HG03442 (cell line): ENCODE measurements around the gene MRPL44.
"Not testable (repeated sequence)": the region's sequence is repeated elsewhere in the genome, so short reads cannot be mapped to it uniquely, and the experiment has no call there.

Experiments
- ATAC-seq: cut with Tn5 transposase; IDR thresholded peaks from one replicate; pipeline ENCODE4 v1.9.1; 2021; ENCODE audit warnings: mild to moderate bottlenecking, moderate library complexity; ENCODE audit not compliant: unreplicated experiment

The MRPL44 gene

DNA sequence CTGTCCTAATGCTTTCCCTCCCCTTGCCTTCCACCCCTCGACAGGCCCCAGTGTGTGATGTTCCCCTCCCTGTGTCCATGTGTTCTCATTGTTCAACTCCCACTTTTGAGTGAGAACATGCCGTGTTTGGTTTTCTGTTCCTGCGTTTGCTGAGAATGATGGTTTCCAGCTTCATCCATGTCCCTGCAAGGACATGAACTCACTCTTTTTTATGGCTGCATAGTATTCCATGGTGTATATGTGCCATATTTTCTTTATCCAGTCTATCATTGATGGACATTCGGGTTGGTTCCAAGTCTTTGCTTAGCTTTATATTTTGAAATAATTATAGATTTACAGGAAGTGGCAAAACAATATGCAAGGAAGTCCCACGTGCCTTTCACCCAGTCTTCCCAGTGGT is 43.4 kb downstream of the MRPL44 start:
- ATAC-seq = not testable (repeated sequence)

DNA sequence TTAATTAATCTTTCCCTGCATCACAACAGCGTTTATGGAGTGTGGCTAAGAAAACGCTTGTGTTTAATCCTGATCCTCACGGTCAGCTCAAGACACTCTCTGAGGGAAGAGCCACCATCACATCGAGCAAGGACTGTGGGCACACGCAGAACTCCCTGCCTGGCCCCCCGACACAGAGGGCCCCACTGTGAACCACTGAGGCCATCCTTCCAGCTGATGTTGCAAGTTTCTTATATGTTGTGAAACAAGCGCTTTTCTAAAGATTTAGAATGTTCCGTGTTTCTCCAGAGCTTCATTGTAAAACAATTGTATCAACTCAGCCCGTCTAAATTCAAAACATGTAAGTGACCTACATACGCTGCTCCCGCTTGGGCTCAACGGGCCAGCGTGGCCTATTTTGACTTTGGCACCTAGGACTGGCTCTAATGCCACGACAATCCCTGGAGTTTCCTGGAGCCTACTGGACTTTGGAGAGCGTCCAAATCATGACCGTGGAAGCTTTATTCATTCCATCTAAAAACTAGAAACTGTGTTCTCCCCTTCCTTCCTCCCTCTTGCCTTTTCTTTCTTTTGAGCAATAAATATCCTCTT is 46.9 kb downstream of the MRPL44 start:
- ATAC-seq = no peak

DNA sequence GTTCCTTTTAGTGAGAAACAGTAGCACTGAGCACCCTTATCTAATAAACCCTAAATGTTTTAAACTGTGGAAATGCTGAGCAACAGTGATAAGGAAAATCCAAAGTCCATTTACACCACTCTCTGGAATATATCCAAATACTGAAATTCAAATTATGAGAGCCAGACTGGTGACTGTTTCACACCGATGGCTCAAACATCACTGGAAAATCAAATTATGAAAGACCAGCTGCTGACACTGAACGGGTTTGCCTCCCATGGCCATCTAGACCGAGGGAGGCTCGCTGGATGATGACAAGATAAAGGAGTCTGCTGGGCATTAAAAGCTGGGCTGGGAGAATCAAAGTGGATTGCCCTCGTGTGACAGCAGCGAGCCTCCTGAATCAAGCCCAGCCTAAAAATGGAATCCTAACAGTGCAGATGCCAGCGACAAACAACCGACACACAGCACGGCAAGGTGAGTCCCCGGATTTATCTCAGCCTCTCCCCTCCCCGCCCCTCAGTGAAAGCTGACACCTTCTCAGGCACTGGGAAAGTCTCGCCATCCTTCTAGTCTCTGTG is 51.5 kb downstream of the MRPL44 start:
- no peak for ATAC-seq

DNA sequence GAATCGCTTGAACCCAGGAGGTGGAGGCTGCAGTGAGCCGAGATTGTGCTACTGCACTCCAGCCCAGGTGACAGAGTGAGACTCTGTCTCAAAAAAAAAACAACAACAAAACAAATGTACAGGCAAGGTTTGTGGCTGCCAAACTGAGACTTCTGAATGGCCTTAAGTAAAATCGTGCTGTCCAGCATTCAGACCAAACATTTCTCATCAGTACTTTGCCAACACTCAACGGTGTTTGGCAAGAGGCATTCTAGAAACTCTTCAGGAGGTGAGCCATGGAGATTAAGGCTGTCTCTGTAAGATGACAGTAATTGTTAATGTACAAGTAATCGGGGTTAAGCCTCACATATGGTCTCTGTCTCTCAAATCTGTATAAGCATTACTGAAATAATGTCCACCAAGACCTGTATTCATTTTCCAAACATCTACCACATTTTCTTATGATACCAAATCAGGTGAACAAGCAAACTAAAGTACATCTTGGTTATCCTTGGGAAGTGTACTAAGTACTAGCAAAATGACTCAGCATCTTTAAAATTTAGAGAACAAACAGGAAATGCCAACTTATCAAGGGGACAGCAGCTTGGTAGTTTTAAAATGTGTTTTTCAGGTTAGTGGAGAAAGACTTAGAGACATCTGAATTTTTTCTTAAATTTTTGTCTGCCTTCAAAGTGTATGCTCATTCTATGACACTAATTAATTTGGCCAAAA is 52.5 kb downstream of the MRPL44 start:
- ATAC-seq = no peak

DNA sequence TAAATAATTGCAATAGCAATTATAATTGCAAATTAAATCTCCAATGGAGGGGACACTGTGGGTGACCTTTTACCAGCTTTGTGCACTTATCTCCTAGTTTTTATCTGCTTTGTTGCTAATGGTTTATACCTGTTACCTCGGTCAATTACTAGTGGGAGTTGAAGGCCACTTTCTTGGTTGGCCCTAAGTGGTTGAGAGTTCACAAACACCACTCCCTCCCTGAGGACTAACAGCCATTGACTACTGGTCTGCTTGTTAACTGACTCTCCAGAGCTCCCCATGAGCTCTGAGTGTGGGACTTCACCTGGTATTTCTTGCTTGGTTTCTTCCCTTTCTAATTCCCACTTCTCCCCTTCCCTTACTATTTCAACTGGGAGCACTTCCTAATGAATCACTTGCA is 54.6 kb downstream of the MRPL44 start:
- no peak for ATAC-seq

DNA sequence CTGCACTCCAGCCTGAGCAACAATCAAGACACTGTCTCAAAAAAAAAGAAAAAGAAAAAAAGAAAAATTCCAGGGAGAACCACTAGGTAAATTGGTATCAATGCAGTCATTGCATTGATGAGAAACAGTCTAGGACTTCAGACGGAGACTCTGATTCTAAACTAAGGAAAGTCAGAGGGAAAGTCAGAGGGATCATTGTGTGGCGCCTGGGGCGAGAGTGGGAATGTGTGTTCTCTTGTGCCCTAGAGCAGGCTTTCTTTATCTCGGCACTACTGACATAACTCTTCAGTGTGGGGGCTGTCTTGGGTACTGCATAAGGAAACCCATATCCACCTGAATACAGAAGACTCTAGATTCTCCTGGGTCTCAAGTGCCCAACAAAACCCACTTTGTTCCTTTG is 57.1 kb downstream of the MRPL44 start:
- no peak for ATAC-seq

DNA sequence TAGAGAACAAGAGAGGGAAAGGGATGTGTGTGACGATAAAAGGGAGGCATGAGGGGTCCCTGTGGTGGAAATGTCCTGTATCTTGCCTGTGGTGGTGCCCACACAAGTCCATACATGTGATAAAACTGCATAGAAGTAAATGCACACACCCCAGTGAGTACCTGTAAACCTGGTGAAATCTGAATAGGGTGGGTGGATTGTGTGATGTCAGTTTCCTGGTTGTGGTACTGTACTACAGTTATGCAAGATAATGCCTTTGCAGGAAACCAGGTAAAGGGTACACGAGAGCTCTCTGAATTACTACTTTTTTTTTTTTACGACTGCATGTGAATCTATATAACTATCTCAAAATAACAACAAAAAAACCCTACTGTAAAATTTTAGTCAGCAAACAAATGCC is 59.7 kb downstream of the MRPL44 start:
- no peak for ATAC-seq
